ENCODE results near the gene BRD4. TPM values are rescaled to one million over a fixed set of nuclear protein-coding genes. Genes with fewer than 3 reads are reported as not detected.

The BRD4 gene
- total RNA-seq, 4 donors from 2014 or later = 64.8 to 83.2 (median 73.9) TPM

DNA sequence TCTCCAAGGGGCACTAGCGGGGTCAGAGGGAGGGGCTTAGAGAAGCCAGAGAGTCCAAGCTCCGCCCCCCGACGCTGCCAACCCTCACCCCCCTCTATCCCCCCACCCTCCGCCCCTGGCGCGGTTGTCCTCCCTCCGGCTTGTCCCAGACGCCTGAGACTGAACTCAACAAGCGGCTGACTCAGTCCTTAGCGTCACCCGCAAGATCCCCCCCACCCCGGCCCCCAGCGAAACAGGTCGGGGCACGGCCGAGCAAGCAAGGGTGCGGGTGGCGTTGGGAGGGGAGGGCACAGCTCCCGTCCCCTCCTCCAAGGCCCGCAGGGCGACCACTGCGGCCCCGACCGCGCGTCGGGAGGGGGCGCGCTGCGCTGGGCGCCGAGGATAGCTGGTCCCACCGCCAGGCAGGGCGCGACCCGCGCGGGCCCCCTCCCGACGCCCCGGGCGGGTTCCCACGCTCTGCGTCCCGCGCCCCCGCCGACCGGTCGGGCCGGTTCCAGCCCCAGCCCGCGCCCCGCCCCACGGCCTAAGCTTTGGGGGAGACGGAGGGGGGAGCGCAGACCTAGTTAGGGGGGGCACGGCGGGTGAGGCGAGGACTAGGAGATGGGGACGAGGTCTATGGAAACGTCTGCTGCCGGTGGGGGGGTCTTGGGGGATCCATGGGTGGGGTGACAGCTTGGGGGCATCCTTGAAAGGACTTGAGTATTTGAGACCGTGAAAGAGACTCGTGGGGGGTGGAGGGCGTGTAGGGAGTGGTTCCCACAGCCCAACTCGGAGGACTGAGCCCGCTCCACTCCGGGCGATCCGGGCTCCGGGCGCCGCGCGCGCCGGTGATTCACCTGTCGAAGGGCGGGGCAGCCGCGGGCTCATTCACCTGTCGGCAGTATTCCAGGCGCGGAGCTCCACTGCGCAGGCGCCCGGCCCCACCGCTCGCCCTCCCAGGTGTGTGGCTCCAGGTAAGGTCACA, 136.7 kb downstream of the BRD4 start:
- intact Hi-C loops (cut with DNase I; ENCODE audit: low total_unique reads) = no loop called here
- peak overlapping the region; percentile 49 to 72 (median 64) for H3K27ac ChIP-seq
- peak overlapping the region; percentile 19 to 41 (median 37) for H3K4me3 ChIP-seq
- ATAC-seq = peak in 1 of 2 donors; percentile 28
- TF ChIP-seq, protein P1, sequence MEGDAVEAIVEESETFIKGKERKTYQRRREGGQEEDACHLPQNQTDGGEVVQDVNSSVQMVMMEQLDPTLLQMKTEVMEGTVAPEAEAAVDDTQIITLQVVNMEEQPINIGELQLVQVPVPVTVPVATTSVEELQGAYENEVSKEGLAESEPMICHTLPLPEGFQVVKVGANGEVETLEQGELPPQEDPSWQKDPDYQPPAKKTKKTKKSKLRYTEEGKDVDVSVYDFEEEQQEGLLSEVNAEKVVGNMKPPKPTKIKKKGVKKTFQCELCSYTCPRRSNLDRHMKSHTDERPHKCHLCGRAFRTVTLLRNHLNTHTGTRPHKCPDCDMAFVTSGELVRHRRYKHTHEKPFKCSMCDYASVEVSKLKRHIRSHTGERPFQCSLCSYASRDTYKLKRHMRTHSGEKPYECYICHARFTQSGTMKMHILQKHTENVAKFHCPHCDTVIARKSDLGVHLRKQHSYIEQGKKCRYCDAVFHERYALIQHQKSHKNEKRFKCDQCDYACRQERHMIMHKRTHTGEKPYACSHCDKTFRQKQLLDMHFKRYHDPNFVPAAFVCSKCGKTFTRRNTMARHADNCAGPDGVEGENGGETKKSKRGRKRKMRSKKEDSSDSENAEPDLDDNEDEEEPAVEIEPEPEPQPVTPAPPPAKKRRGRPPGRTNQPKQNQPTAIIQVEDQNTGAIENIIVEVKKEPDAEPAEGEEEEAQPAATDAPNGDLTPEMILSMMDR (IDR thresholded peaks at IDR 0.05 in 4 of 5, conservative IDR thresholded peaks at IDR 0.05 in 1 of 5) = no peak
- no peak for TF ChIP-seq POLR2A (IDR thresholded peaks at IDR 0.05)
- no peaks in the 10 kb centered on the region for H3K9me3 ChIP-seq
- no peaks in the 10 kb centered on the region for H3K36me3 ChIP-seq
- H3K27me3 ChIP-seq = peaks cover 44 to 67% (median 65%) of the 10 kb centered on the region in 3 donors
- in situ Hi-C loops (cut with MboI; ENCODE audit: low sequenced_read_pairs in 4 of 4) = no loop called here
- peaks cover 0 to 13% of the 10 kb centered on the region in 2 donors for H3K4me1 ChIP-seq
- no peak for DNase-seq

DNA sequence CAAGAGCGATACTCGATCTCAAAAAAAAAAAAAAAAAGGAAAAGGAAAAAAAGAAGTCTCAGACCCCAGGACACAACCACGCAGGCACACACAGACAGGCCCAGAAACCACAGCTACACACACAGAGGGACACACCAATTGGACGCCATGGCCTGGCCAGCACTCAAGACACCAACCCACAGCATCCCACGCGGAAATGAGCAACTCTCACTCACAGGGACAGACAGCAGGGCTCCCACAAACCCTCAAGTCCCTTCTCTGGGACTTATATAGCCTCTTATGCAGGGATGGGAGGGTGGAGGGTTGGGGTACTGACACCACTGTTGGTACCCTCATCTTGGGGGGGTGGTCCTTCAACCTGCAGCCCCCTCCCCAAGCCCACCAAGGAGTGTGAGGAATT, 137.4 kb downstream of the BRD4 start:
- ATAC-seq (no peak), DNase-seq (no peak)
- Histone ChIP-seq H3K4me1 (peaks cover 0 to 7% of the 10 kb centered on the region in 2 donors), H3K4me3 (peak overlapping the region; percentile 19 to 41 (median 37)), H3K27ac (peak overlapping the region; percentile 49 to 72 (median 64)), H3K27me3 (peaks cover 38 to 60% (median 58%) of the 10 kb centered on the region in 3 donors), H3K9me3 (no peaks in the 10 kb centered on the region), H3K36me3 (no peaks in the 10 kb centered on the region)
- TF ChIP-seq, protein P1 (IDR thresholded peaks at IDR 0.05 in 4 of 5, conservative IDR thresholded peaks at IDR 0.05 in 1 of 5) = no peak
- no peak for TF ChIP-seq POLR2A (IDR thresholded peaks at IDR 0.05)
- in situ Hi-C loops (cut with MboI; ENCODE audit: low sequenced_read_pairs in 4 of 4) (no loop called here), intact Hi-C loops (cut with DNase I; ENCODE audit: low total_unique reads) (no loop called here)

DNA sequence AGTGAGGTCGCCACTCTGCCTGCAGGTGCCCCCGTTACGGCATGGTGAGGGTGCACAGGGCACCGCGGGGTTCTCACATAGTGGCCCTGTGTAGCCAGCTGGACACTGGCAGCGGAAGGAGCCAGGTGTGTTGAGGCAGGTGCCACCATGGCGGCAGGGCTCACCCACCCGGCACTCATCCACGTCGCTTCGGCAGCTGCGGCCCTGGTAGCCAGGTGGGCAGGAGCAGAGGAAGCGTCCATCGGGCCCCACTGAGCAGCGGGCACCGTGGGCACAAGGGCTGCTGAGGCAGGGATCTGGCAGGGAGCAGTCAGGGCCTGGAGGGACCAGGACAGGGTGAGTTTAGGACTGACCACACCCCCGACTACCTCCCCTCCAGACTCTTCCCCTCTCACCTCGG, 140.4 kb downstream of the BRD4 start:
- no peak for ATAC-seq
- H3K36me3 ChIP-seq = no peaks in the 10 kb centered on the region
- no peaks in the 10 kb centered on the region for H3K9me3 ChIP-seq
- H3K4me3 ChIP-seq = no peak overlapping the region
- peak overlapping the region in 3 of 4 donors; percentile 9 to 40 (median 32) for H3K27ac ChIP-seq
- in situ Hi-C loops (cut with MboI; ENCODE audit: low sequenced_read_pairs in 4 of 4) = no loop called here
- intact Hi-C loops (cut with DNase I; ENCODE audit: low total_unique reads) = no loop called here
- no peak for DNase-seq
- H3K27me3 ChIP-seq = peaks cover 25 to 34% (median 29%) of the 10 kb centered on the region in 3 donors
- no peak for TF ChIP-seq POLR2A (IDR thresholded peaks at IDR 0.05)
- TF ChIP-seq, protein P1 (IDR thresholded peaks at IDR 0.05 in 4 of 5, conservative IDR thresholded peaks at IDR 0.05 in 1 of 5) = no peak
- H3K4me1 ChIP-seq = no peaks in the 10 kb centered on the region

DNA sequence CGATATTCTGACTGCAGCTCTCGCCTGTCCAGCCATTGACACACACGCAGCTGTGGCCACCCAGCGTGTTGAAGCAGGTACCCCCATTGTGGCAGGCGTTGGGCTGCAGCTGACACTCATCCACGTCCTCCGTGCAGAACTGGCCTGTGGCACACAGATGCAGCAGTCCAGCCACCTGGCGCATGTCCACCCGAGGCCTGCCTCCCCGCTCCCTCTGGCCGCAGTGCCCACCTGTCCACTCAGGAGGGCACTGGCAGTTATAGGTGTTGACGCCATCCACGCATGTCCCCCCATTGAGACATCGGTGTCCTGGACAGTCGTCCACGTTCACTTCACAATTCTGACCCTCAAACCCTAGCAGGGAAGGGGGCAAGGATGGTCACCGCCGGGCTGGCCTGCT, 140.8 kb downstream of the BRD4 start:
- no peak for TF ChIP-seq POLR2A (IDR thresholded peaks at IDR 0.05)
- ATAC-seq = no peak
- no peaks in the 10 kb centered on the region for H3K9me3 ChIP-seq
- intact Hi-C loops (cut with DNase I; ENCODE audit: low total_unique reads) (no loop called here), in situ Hi-C loops (cut with MboI; ENCODE audit: low sequenced_read_pairs in 4 of 4) (no loop called here)
- no peak overlapping the region for H3K4me3 ChIP-seq
- H3K27me3 ChIP-seq = peaks cover 21 to 29% (median 24%) of the 10 kb centered on the region in 3 donors
- H3K4me1 ChIP-seq = no peaks in the 10 kb centered on the region
- DNase-seq = no peak
- peak overlapping the region in 2 of 4 donors; percentile 9 to 13 for H3K27ac ChIP-seq
- H3K36me3 ChIP-seq = no peaks in the 10 kb centered on the region

DNA sequence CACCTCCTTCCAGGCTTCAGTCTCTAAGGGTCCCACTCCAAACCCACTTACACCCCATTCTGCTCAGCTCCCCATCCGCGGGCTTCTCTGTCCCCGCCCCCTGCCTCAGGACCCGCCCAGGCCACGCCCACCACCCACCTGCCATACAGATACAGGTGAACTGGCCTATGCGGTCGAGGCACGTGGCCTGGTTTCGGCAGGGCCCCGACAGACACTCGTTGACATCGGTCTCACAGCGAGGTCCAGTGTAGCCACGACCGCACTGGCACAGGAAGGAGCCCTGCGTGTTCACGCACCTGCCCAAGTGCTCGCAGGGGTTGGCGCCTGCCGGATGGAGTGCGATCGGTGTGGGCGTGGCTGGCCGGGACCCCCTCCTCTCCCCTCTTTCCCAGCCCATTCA, 143.5 kb downstream of the BRD4 start:
- no peaks in the 10 kb centered on the region for H3K36me3 ChIP-seq

More for the DNA sequence above, 143.5 kb downstream of the BRD4 start:
- Histone ChIP-seq H3K27ac (peak overlapping the region in 2 of 4 donors; percentile 21 to 41), H3K4me1 (no peaks in the 10 kb centered on the region), H3K4me3 (no peak overlapping the region), H3K9me3 (no peaks in the 10 kb centered on the region), H3K27me3 (peaks cover 0 to 7% (median under 1%) of the 10 kb centered on the region in 3 donors)
- intact Hi-C loops (cut with DNase I; ENCODE audit: low total_unique reads) (no loop called here), in situ Hi-C loops (cut with MboI; ENCODE audit: low sequenced_read_pairs in 4 of 4) (no loop called here)
- TF ChIP-seq, protein P1 (IDR thresholded peaks at IDR 0.05 in 4 of 5, conservative IDR thresholded peaks at IDR 0.05 in 1 of 5) = no peak
- no peak for TF ChIP-seq POLR2A (IDR thresholded peaks at IDR 0.05)
- DNase-seq = no peak
- no peak for ATAC-seq

Data from gastrocnemius medialis (tissue), 4 donors.